Astrocyte (in vitro differentiated cells and primary cell): ENCODE measurements around the gene GPSM3.
A peak's percentile ranks its signal among the peaks of the same experiment; 100 is the strongest.

Source experiments
- CTCF ChIP-seq: IDR thresholded peaks from 2 replicates; pipeline ENCODE4 v1.5.1; 2011; ENCODE audit warnings: low read depth, mild to moderate bottlenecking, inconsistent platforms, low read length, moderate library complexity; ENCODE audit not compliant: insufficient read depth
- EZH2 ChIP-seq: IDR thresholded peaks from 2 replicates; pipeline ENCODE4 v1.6.1; 2012; ENCODE audit warnings: mild to moderate bottlenecking, low read length, inconsistent platforms; ENCODE audit not compliant: insufficient read depth

- TF ChIP-seq CTCF (no peak), EZH2 (peak; percentile 1)
These were observed 43.2 kb downstream of the GPSM3 start for GRCh38 chr6:32149092-32149755.
